MG63 (cell line): ENCODE measurements around the gene SREBF1. TPM values are rescaled to one million over a fixed set of nuclear protein-coding genes. Genes with fewer than 3 reads are reported as not detected.

Experiments used
- DNase-seq: peaks from one replicate; pipeline ENCODE4 v3.0.0-alpha.2; 2020
- H3K27me3 ChIP-seq: fragments of 250-450 bp; sonication (Bioruptor Pico); 2 replicates; pipeline ENCODE4 v1.5.1; 2020; ENCODE audit warnings: mild to moderate bottlenecking, moderate library complexity
- H3K36me3 ChIP-seq: fragments of 250-450 bp; sonication (Bioruptor Pico); 2 replicates; pipeline ENCODE4 v1.5.1; 2020; ENCODE audit warnings: mild to moderate bottlenecking, moderate library complexity
- H3K4me3 ChIP-seq: fragments of 250-450 bp; sonication (Bioruptor Pico); 2 replicates; pipeline ENCODE4 v1.5.1; 2020; ENCODE audit warnings: mild to moderate bottlenecking, moderate library complexity
- H3K9me3 ChIP-seq: fragments of 250-450 bp; sonication (Bioruptor Pico); 2 replicates; pipeline ENCODE4 v1.5.1; 2020; ENCODE audit warnings: mild to moderate bottlenecking, moderate library complexity
- total RNA-seq: library from RNA; depleted of rRNA; stranded (reverse); fragments of >200 nt; shearing (Covaris generic); gene quantifications from 2 replicates; pipeline ENCODE4 v1.2.3, GENCODE V29; 2014; ENCODE audit warnings: low replicate concordance

SREBF1 gene
- total RNA-seq, 1 experiment from 2014 or later: 59.3 TPM

- Histone ChIP-seq H3K4me3 (no peak overlapping the region), H3K9me3 (no peaks in the 10 kb centered on the region), H3K36me3 (no peaks in the 10 kb centered on the region; the same call in 1 of the 2 replicates), H3K27me3 (no peaks in the 10 kb centered on the region)
- no peak for DNase-seq
Observed at GRCh38 chr17:17797119-17797809, 39.5 kb downstream of the SREBF1 start.

DNA sequence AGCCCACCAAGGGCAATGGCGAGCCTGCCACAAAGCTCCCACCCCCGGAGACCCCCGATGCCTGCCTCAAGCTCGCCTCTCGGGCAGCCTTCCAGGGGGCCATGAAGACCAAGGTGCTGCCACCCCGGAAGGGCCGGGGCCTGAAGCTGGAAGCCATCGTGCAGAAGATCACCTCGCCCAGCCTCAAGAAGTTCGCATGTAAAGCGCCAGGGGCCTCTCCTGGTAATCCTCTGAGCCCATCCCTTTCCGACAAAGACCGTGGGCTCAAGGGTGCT lies 40.1 kb downstream of the SREBF1 start:
- no peaks in the 10 kb centered on the region for H3K9me3 ChIP-seq
- H3K36me3 ChIP-seq: no peaks in the 10 kb centered on the region
- H3K4me3 ChIP-seq: no peak overlapping the region
- DNase-seq: no peak
- H3K27me3 ChIP-seq: no peaks in the 10 kb centered on the region

DNA sequence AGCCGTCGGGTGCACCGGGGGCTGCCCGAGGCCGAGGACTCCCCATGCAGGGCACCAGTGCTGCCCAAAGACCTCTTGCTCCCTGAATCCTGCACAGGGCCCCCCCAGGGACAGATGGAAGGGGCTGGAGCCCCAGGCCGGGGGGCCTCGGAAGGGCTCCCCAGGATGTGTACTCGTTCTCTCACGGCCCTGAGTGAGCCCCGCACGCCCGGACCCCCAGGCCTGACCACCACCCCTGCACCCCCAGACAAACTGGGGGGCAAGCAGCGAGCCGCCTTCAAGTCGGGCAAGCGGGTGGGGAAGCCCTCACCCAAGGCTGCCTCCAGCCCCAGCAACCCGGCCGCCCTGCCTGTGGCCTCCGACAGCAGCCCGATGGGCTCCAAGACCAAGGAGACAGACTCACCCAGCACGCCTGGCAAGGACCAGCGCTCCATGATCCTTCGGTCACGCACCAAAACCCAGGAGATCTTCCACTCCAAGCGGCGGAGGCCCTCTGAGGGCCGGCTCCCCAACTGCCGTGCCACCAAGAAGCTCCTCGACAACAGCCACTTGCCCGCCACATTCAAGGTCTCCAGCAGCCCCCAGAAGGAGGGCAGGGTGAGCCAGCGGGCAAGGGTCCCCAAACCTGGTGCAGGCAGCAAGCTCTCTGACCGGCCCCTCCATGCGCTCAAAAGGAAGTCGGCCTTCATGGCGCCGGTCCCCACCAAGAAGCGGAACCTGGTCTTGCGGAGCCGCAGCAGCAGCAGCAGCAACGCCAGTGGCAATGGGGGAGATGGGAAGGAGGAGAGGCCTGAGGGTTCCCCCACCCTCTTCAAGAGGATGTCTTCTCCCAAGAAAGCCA lies 40.6 kb downstream of the SREBF1 start:
- no peak for DNase-seq

GRCh38 chr17:17795296-17795695 lies 41.5 kb downstream of the SREBF1 start:
- Histone ChIP-seq H3K27me3 (no peaks in the 10 kb centered on the region), H3K36me3 (no peaks in the 10 kb centered on the region), H3K9me3 (no peaks in the 10 kb centered on the region), H3K4me3 (no peak overlapping the region)
- DNase-seq: no peak

More for the DNA sequence above, 40.6 kb downstream of the SREBF1 start:
- H3K36me3 ChIP-seq: no peaks in the 10 kb centered on the region
- no peaks in the 10 kb centered on the region for H3K27me3 ChIP-seq
- no peaks in the 10 kb centered on the region for H3K9me3 ChIP-seq
- no peak overlapping the region for H3K4me3 ChIP-seq

- Histone ChIP-seq H3K36me3 (no peaks in the 10 kb centered on the region), H3K27me3 (no peaks in the 10 kb centered on the region), H3K9me3 (no peaks in the 10 kb centered on the region), H3K4me3 (no peak overlapping the region)
- DNase-seq: no peak
Observed at GRCh38 chr17:17794382-17794781, 42.4 kb downstream of the SREBF1 start.

DNA sequence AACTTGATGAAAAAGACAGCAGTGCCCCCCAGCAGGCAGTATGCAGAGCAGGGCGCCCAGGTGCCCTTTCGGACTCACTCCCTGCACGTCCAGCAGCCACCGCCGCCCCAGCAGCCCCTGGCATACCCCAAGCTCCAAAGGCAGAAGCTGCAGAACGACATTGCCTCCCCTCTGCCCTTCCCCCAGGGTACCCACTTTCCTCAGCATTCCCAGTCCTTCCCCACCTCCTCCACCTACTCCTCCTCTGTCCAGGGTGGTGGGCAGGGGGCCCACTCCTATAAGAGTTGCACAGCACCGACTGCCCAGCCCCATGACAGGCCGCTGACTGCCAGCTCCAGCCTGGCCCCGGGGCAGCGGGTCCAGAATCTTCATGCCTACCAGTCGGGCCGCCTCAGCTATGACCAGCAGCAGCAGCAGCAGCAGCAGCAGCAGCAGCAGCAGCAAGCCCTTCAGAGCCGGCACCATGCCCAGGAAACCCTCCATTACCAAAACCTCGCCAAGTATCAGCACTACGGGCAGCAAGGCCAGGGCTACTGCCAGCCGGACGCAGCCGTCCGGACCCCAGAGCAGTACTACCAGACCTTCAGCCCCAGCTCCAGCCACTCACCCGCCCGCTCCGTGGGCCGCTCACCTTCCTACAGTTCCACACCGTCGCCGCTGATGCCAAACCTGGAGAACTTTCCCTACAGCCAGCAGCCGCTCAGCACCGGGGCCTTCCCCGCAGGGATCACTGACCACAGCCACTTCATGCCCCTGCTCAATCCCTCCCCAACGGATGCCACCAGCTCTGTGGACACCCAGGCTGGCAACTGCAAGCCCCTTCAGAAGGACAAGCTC lies 43.2 kb downstream of the SREBF1 start:
- DNase-seq: no peak
- Histone ChIP-seq H3K27me3 (no peaks in the 10 kb centered on the region), H3K36me3 (no peaks in the 10 kb centered on the region), H3K4me3 (no peak overlapping the region), H3K9me3 (no peaks in the 10 kb centered on the region)

GRCh38 chr17:17792551-17793377 lies 44.0 kb downstream of the SREBF1 start:
- H3K36me3 ChIP-seq: no peaks in the 10 kb centered on the region
- DNase-seq: no peak
- H3K27me3 ChIP-seq: no peaks in the 10 kb centered on the region
- no peaks in the 10 kb centered on the region for H3K9me3 ChIP-seq
- H3K4me3 ChIP-seq: no peak overlapping the region

DNA sequence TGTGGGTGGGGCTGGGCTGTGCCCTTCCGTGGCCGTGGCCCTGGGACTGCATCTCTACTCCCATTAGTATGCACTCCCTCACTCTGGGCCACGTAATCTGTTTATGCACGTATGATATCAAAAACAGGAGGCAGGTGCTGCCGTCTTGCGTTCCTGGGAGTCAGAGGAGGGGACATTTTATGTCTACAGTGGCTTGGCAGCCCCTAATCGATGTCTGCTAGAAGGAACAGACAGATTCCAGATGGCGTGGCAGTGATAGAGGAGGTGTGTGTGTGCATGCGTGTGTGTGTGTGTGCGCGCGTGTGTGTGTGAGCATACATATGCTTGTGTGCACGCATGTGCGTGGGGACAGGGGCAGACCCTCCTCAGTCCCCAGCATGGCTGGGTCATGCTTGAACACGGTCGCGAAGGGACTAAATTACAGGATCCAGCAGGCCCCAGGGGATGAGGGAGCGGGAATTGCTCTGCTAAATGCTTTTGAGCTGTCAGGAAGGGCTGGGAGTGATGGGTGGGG lies 44.7 kb downstream of the SREBF1 start:
- Histone ChIP-seq H3K27me3 (no peaks in the 10 kb centered on the region), H3K36me3 (no peaks in the 10 kb centered on the region), H3K9me3 (no peaks in the 10 kb centered on the region), H3K4me3 (no peak overlapping the region)
- DNase-seq: no peak

GRCh38 chr17:17790637-17791464 lies 45.9 kb downstream of the SREBF1 start:
- H3K4me3 ChIP-seq: no peak overlapping the region
- no peaks in the 10 kb centered on the region for H3K9me3 ChIP-seq
- H3K36me3 ChIP-seq: no peaks in the 10 kb centered on the region
- DNase-seq: no peak
- no peaks in the 10 kb centered on the region for H3K27me3 ChIP-seq

GRCh38 chr17:17789828-17790636 lies 46.8 kb downstream of the SREBF1 start:
- DNase-seq: no peak
- Histone ChIP-seq H3K4me3 (no peak overlapping the region), H3K9me3 (no peaks in the 10 kb centered on the region), H3K36me3 (no peaks in the 10 kb centered on the region), H3K27me3 (no peaks in the 10 kb centered on the region)

DNA sequence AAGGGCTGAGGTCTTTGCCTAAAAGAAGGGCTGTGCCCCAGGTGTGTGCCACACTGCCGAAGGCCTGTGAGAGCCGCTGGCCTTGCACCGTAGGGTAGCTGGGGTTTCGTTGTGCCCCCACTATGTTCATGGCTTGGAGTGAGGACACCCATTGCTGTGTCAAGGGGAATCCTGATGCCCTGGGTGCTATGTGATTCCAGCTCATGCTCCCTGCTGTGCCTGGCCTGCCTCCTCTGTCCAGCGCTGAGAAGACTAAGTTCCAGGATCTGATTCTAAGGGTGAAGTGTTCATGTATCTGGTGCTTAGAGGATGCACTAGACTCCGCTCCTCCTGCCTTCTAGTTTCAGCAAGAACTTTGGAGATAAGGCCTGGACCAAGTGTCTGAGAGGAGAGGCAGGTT lies 47.4 kb downstream of the SREBF1 start:
- no peak overlapping the region for H3K4me3 ChIP-seq
- no peaks in the 10 kb centered on the region for H3K9me3 ChIP-seq
- H3K27me3 ChIP-seq: no peaks in the 10 kb centered on the region
- DNase-seq: no peak
- no peaks in the 10 kb centered on the region for H3K36me3 ChIP-seq

DNA sequence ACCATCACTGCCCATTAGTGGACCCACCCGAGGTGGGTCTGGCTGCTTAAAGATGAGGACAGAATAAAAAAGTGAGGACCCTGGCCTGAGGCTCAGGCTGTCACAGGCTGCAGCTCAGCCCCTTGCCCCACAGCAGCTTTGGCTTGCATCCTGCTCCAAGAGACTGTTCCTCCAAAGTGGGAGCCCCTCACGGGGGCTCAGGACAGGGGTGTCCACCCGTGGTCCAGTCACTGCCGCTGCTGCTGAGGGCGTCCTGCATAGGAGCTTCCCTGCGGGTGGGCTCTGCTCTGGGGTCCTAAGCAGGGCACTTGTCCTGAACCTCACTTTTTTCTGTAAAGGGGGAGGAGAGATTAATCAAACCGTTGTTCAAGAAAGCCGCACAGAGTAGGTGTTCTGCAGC lies 47.8 kb downstream of the SREBF1 start:
- Histone ChIP-seq H3K9me3 (no peaks in the 10 kb centered on the region), H3K36me3 (no peaks in the 10 kb centered on the region), H3K27me3 (no peaks in the 10 kb centered on the region), H3K4me3 (no peak overlapping the region)
- no peak for DNase-seq

GRCh38 chr17:17787568-17787967 lies 49.2 kb downstream of the SREBF1 start:
- no peaks in the 10 kb centered on the region for H3K27me3 ChIP-seq
- no peak for DNase-seq
- no peaks in the 10 kb centered on the region for H3K9me3 ChIP-seq
- H3K4me3 ChIP-seq: no peak overlapping the region
- H3K36me3 ChIP-seq: no peaks in the 10 kb centered on the region

DNA sequence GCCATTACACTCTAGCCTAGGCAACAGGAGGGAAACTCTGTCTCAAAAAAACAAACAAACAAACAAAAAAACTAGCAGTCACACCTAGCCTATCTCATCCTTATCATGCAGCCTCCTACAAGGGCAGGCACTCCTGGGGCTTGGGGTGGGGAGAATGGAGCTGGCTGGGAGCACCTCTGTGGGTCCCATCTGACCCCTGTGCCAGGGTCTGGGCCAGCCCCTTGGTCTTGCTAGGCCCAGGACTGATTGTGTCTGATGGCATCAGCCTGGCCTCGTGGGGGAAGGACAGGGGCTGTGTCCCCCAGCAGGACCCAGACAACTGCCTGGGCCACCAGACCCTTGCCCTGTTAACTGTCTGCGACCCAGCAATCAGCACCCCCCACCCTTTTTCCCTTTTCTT lies 49.8 kb downstream of the SREBF1 start:
- H3K27me3 ChIP-seq: no peaks in the 10 kb centered on the region
- H3K9me3 ChIP-seq: no peaks in the 10 kb centered on the region
- DNase-seq: no peak
- no peak overlapping the region for H3K4me3 ChIP-seq
- no peaks in the 10 kb centered on the region for H3K36me3 ChIP-seq

DNA sequence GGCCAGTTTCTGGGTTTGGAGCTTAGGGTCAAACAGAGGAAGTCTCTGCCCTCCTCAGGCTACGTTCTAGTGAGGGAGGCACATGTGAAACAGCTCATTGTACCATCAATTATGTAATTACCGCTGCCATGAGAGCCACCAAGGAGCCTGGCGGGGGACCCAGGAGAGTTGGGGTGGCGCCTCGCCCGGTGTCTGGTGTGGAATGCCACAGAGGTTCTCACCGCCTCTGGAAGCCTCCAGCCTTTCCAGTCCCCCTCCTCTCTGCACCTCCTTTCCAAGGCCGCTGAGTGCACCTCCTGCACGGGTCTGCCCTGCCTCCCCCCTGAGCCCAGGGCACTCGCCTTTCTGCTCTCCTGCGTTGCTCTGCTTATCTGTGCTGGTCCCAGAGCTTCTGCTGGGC lies 51.4 kb downstream of the SREBF1 start:
- no peak for DNase-seq
- Histone ChIP-seq H3K36me3 (no peaks in the 10 kb centered on the region), H3K4me3 (no peak overlapping the region), H3K9me3 (no peaks in the 10 kb centered on the region), H3K27me3 (no peaks in the 10 kb centered on the region)
